Caco-2 (cell line): ENCODE measurements around the gene HTRA3. TPM values are rescaled to one million over a fixed set of nuclear protein-coding genes. Genes with fewer than 3 reads are reported as not detected.

Source experiments
- BruUV-seq: library from RNA; stranded (reverse); fragments of 400-500 nt; replicated peaks from 2 replicates; lab custom pipeline; 2021; lab: Mats Ljungman, UMichigan
- CTCF ChIA-PET: fragments of 300-600 bp; sonication (Branson Sonifier 250); formaldehyde crosslinking; loops from one replicate; lab custom pipeline; 2022; ENCODE audit warnings: antibody characterized with exemption; lab: Charles Lee
- POLR2A ChIA-PET: fragments of 300-600 bp; sonication (Branson Sonifier 250); formaldehyde crosslinking; loops from one replicate; lab custom pipeline; 2022; ENCODE audit warnings: antibody characterized with exemption; lab: Charles Lee
- DNase-seq, 2 experiments: peaks; one replicate each; pipeline versions ENCODE4 v3.0.0 to v3.0.0-alpha.2; 2020 to 2022
- H3K27me3 ChIP-seq: replicated peaks from 2 replicates; pipeline ENCODE4 v1.6.0; 2011; ENCODE audit warnings: low read length; ENCODE audit not compliant: control insufficient read depth, insufficient read depth
- H3K36me3 ChIP-seq: 2 replicates; pipeline ENCODE4 v1.5.1; 2011; ENCODE audit warnings: low read length; ENCODE audit not compliant: control insufficient read depth, insufficient read depth
- H3K4me1 ChIP-seq: fragments of 250-450 bp; sonication (Bioruptor Pico); 2 replicates; pipeline ENCODE4 v1.5.1; 2020; ENCODE audit warnings: mild to moderate bottlenecking
- H3K4me3 ChIP-seq: 2 replicates; pipeline ENCODE4 v1.5.1; 2011; ENCODE audit warnings: low read depth, mild to moderate bottlenecking, control low read depth, low read length
- H3K9me3 ChIP-seq: fragments of 250-450 bp; sonication (Bioruptor Pico); 2 replicates; pipeline ENCODE4 v1.5.1; 2020; ENCODE audit warnings: mild to moderate bottlenecking, moderate library complexity
- H3K27ac Mint-ChIP-seq: one replicate; pipeline ENCODE4 v1.8.0; 2022; ENCODE audit warnings: mixed read lengths; ENCODE audit not compliant: unreplicated experiment
- H3K27me3 Mint-ChIP-seq: one replicate; pipeline ENCODE4 v1.8.0; 2022; ENCODE audit warnings: mixed read lengths; ENCODE audit not compliant: insufficient read depth, unreplicated experiment
- H3K36me3 Mint-ChIP-seq: one replicate; pipeline ENCODE4 v1.8.0; 2022; ENCODE audit warnings: mild to moderate bottlenecking, mixed read lengths; ENCODE audit not compliant: insufficient read depth, unreplicated experiment
- H3K4me1 Mint-ChIP-seq: one replicate; pipeline ENCODE4 v1.8.0; 2022; ENCODE audit warnings: low read depth, mixed read lengths; ENCODE audit not compliant: unreplicated experiment
- H3K4me3 Mint-ChIP-seq: one replicate; pipeline ENCODE4 v1.8.0; 2022; ENCODE audit warnings: mild to moderate bottlenecking, moderate library complexity, mixed read lengths; ENCODE audit not compliant: unreplicated experiment
- H3K9me3 Mint-ChIP-seq: one replicate; pipeline ENCODE4 v1.8.0; 2022; ENCODE audit warnings: mixed read lengths; ENCODE audit not compliant: unreplicated experiment
- intact Hi-C: fragments of 100-400 bp; cut with micrococcal nuclease; formaldehyde crosslinking; loops from one replicate; pipeline ENCODE4 v1.10.0; 2022; ENCODE audit not compliant: unreplicated experiment
- total RNA-seq: library from RNA; stranded (reverse); gene quantifications from 2 replicates; pipeline ENCODE4 v1.2.3, GENCODE V29; 2022
- TF ChIP-seq, protein P1 (sequence below), 2 experiments: fragments of 200-600 bp in 1 of 2; IDR thresholded peaks; 1 replicate in 1 of 2; 2 replicates in 1 of 2; pipeline versions ENCODE4 v1.5.1 to v1.8.0; 2011 to 2022; ENCODE audit warnings: antibody characterized with exemption in 1 of 2, control low read depth in 1 of 2, inconsistent platforms in 1 of 2, low read depth in 1 of 2, low read length in 1 of 2, mild to moderate bottlenecking in 1 of 2, moderate library complexity in 1 of 2; ENCODE audit not compliant: insufficient read depth in 1 of 2, severe bottlenecking in 1 of 2, unreplicated experiment in 1 of 2

The HTRA3 gene
- total RNA-seq, 1 experiment from 2014 or later: 0.66 TPM

- ChIA-PET CTCF (no interaction called here), POLR2A (no interaction called here)
- Mint-ChIP-seq H3K27me3 (peaks cover 3% of the 10 kb centered on the region), H3K27ac (no peak overlapping the region), H3K4me3 (no peak overlapping the region), H3K9me3 (no peaks in the 10 kb centered on the region), H3K4me1 (peaks cover 6% of the 10 kb centered on the region), H3K36me3 (no peaks in the 10 kb centered on the region)
- H3K36me3 ChIP-seq: no peaks in the 10 kb centered on the region
- intact Hi-C loops: no loop called here
- H3K4me3 ChIP-seq: no peak overlapping the region
- no peaks in the 10 kb centered on the region; the same call in 1 of the 2 replicates for H3K27me3 ChIP-seq
- TF ChIP-seq, protein P1, sequence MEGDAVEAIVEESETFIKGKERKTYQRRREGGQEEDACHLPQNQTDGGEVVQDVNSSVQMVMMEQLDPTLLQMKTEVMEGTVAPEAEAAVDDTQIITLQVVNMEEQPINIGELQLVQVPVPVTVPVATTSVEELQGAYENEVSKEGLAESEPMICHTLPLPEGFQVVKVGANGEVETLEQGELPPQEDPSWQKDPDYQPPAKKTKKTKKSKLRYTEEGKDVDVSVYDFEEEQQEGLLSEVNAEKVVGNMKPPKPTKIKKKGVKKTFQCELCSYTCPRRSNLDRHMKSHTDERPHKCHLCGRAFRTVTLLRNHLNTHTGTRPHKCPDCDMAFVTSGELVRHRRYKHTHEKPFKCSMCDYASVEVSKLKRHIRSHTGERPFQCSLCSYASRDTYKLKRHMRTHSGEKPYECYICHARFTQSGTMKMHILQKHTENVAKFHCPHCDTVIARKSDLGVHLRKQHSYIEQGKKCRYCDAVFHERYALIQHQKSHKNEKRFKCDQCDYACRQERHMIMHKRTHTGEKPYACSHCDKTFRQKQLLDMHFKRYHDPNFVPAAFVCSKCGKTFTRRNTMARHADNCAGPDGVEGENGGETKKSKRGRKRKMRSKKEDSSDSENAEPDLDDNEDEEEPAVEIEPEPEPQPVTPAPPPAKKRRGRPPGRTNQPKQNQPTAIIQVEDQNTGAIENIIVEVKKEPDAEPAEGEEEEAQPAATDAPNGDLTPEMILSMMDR (IDR thresholded peaks at IDR 0.05; ENCODE audit: insufficient read depth in 1 of 2, low read depth in 1 of 2, low read length in 1 of 2, severe bottlenecking in 1 of 2, unreplicated experiment in 1 of 2): no peak
- peaks cover 5% of the 10 kb centered on the region for H3K4me1 ChIP-seq
- no peak for DNase-seq
- no peaks in the 10 kb centered on the region for H3K9me3 ChIP-seq
- no TSS peak for BruUV-seq
These were observed 1.3 kb upstream of the HTRA3 start for GRCh38 chr4:8268211-8268610.

GRCh38 chr4:8268901-8269534, 536 bp upstream of the HTRA3 start:
- no peak for DNase-seq
- H3K36me3 Mint-ChIP-seq: no peaks in the 10 kb centered on the region
- TF ChIP-seq, protein P1 (IDR thresholded peaks at IDR 0.05; ENCODE audit: insufficient read depth in 1 of 2, low read depth in 1 of 2, low read length in 1 of 2, severe bottlenecking in 1 of 2, unreplicated experiment in 1 of 2): no peak
- H3K9me3 Mint-ChIP-seq: no peaks in the 10 kb centered on the region
- peaks cover 5% of the 10 kb centered on the region for H3K4me1 ChIP-seq
- H3K4me3 Mint-ChIP-seq: peak overlapping the region; percentile 37
- H3K4me1 Mint-ChIP-seq: peaks cover 6% of the 10 kb centered on the region
- H3K4me3 ChIP-seq: no peak overlapping the region; the same call in 1 of the 2 replicates
- POLR2A ChIA-PET: no interaction called here
- H3K27me3 ChIP-seq: no peaks in the 10 kb centered on the region; the same call in 1 of the 2 replicates
- H3K27me3 Mint-ChIP-seq: peaks cover 3% of the 10 kb centered on the region
- BruUV-seq: no TSS peak
- intact Hi-C loops: no loop called here
- H3K9me3 ChIP-seq: no peaks in the 10 kb centered on the region
- CTCF ChIA-PET: interaction anchor here (0.9 kb wide), 1 partner anchor 22 kb away, joined by 4 read pairs; no protein-coding TSS in a partner anchor
- H3K36me3 ChIP-seq: no peaks in the 10 kb centered on the region
- no peak overlapping the region for H3K27ac Mint-ChIP-seq

GRCh38 chr4:8270418-8270771, 841 bp downstream of the HTRA3 start:
- no TSS peak for BruUV-seq
- Mint-ChIP-seq H3K27ac (no peak overlapping the region), H3K4me3 (peak overlapping the region; percentile 55), H3K36me3 (no peaks in the 10 kb centered on the region), H3K27me3 (peaks cover 3% of the 10 kb centered on the region), H3K4me1 (peaks cover 6% of the 10 kb centered on the region), H3K9me3 (no peaks in the 10 kb centered on the region)
- no peaks in the 10 kb centered on the region for H3K9me3 ChIP-seq
- H3K4me1 ChIP-seq: peaks cover 5% of the 10 kb centered on the region
- no peaks in the 10 kb centered on the region; the same call in 1 of the 2 replicates for H3K27me3 ChIP-seq
- CTCF ChIA-PET: no interaction called here
- intact Hi-C loops: no loop called here
- H3K4me3 ChIP-seq: no peak overlapping the region
- TF ChIP-seq, protein P1 (IDR thresholded peaks at IDR 0.05; ENCODE audit: insufficient read depth in 1 of 2, low read depth in 1 of 2, low read length in 1 of 2, severe bottlenecking in 1 of 2, unreplicated experiment in 1 of 2): no peak
- DNase-seq: no peak
- H3K36me3 ChIP-seq: no peaks in the 10 kb centered on the region
- POLR2A ChIA-PET: no interaction called here
